22Rv1 (cell line): ENCODE results near the gene ASIC1.

Experiments
- H3K27ac ChIP-seq: fragments of 450-650 bp; 2 replicates; pipeline ENCODE4 v1.5.1; 2017
- ZFX ChIP-seq: fragments of 450-650 bp; IDR thresholded peaks from 2 replicates; pipeline ENCODE4 v1.6.1; 2017; ENCODE audit warnings: antibody characterized with exemption, borderline replicate concordance
- TF ChIP-seq, protein P1 (sequence below): fragments of 450-650 bp; IDR thresholded peaks from 2 replicates; pipeline ENCODE4 v1.5.1; 2017; ENCODE audit warnings: mild to moderate bottlenecking

The ASIC1 gene

DNA sequence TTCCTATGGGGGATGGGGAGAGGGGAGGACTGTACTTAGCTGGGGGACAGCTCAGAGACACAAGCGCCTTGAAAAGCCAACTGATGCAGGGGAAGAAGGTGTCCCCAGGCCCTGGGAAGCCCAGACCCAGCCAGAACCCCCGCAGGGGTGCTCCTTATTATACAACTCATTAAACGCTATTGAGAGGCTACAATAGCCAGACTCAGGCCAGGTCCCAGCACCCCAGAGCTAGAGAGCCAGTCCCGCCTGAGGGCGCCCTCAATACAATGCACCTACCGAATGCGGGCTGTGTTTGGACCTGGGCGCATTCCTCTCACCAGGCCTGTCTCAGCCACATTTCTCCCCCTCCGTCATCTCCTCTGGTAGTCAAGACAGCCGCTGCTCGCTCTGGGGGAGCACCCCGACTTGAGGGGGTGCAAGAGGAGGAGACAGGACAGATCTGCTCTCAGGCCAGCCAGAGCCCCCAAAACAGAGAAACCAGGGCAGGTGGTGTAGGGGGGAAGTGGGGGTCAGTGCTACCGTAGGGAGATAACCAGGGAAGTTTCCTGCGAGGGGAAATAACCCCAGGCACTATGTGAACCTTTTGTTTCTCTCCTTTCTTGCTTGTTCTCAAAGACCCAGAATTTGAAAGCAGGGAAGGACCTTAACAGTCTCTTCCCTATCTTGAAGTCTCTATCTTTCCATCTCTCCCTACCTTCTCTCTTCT lies 6.1 kb upstream of the ASIC1 start:
- TF ChIP-seq, protein P1, sequence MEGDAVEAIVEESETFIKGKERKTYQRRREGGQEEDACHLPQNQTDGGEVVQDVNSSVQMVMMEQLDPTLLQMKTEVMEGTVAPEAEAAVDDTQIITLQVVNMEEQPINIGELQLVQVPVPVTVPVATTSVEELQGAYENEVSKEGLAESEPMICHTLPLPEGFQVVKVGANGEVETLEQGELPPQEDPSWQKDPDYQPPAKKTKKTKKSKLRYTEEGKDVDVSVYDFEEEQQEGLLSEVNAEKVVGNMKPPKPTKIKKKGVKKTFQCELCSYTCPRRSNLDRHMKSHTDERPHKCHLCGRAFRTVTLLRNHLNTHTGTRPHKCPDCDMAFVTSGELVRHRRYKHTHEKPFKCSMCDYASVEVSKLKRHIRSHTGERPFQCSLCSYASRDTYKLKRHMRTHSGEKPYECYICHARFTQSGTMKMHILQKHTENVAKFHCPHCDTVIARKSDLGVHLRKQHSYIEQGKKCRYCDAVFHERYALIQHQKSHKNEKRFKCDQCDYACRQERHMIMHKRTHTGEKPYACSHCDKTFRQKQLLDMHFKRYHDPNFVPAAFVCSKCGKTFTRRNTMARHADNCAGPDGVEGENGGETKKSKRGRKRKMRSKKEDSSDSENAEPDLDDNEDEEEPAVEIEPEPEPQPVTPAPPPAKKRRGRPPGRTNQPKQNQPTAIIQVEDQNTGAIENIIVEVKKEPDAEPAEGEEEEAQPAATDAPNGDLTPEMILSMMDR = no peak
- TF ChIP-seq ZFX = no peak
- H3K27ac ChIP-seq = no peak overlapping the region

DNA sequence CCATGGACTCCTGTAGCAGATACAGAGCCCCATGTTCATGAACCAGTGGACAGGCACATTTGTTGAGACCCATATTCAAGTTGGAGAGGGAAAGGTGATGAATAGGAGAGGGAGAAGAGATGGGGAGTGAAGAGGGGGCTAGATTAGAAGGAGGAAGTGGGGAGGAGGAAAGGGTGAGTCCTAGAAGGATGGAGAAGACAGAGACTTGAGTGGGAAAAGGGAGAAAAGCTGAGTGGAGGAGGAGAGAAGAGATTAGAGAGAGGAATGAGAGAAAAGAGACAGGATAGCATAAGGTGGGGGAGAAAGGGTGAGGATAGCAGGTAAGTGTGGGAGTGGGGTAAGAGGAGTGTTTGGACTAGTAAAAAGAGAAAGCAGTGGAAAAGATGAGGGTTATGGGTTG lies 4.9 kb upstream of the ASIC1 start:
- TF ChIP-seq, protein P1 = no peak
- TF ChIP-seq ZFX = no peak
- no peak overlapping the region for H3K27ac ChIP-seq

DNA sequence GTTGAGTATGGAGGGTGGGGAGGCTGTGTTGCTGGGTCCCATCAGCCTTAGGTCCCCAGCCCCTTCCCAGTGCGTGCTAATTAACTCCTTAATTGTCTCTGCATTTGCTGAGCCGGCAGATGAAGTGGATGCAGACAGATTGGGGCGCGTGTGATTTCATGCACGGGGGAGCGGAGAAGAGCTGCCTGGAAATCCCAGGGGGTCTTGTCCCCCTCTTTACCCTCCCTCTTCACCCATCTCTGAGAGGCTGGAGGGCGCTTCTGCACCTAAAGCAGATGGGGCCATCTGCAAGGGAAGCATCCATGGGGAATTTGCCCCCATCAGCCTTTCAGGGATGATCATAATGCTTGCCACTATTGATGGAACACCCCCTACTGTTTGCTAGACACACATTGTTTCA lies 4.4 kb upstream of the ASIC1 start:
- TF ChIP-seq ZFX = no peak
- TF ChIP-seq, protein P1 = no peak
- H3K27ac ChIP-seq = no peak overlapping the region

DNA sequence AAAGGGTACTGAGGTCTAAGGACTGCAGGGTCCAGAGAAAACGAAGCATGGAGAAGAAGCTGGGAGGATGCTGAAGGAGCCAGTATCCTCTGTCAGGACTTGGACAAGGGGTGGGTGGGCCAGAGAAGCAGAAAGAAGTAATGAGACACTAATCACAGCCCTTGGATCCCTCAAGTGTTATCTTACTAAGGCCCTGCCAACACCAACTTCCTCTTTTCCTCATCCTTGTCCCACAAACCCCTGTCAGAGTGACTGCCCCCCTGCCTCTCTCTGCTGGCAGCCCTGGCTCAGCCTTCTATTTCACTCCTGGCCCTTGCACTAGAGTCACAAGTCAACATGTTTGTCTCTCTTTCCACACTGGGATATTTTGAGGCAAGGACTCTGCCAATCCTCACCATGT lies 3.8 kb upstream of the ASIC1 start:
- H3K27ac ChIP-seq = no peak overlapping the region
- no peak for TF ChIP-seq ZFX
- TF ChIP-seq, protein P1 = no peak

- no peak for TF ChIP-seq ZFX
- TF ChIP-seq, protein P1 = peak; percentile 98
- H3K27ac ChIP-seq = no peak overlapping the region
These were observed 1.4 kb upstream of the ASIC1 start for GRCh38 chr12:50055831-50056638.

DNA sequence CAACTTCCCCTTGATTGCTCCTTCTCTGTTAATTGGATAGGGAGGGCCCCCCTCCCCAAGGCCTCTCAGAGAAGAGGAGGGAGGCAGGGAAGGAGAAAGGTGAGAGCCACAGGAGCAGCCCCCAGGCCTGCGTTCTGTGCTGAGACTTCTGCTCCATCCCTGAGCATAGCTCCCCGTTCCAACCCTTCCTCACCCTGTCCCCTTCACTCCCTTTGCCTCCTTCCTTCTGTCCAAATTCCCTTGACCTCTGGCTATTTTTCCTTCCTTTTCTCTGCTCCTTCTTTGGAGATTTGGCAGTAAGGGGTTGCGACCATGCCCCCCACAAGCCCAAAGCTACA lies 788 bp upstream of the ASIC1 start:
- peak overlapping the region; percentile 64; the same call in 1 of the 2 replicates for H3K27ac ChIP-seq

More for the DNA sequence above, 788 bp upstream of the ASIC1 start:
- TF ChIP-seq, protein P1 = no peak
- TF ChIP-seq ZFX = no peak
